GM19240 (cell line): Measurements from ENCODE around the gene NEDD4L.

Experiments used
- DNase-seq: peaks from one replicate; pipeline ENCODE4 v3.0.0; 2011; ENCODE audit warnings: low spot score; ENCODE audit not compliant: insufficient read length

NEDD4L gene

GRCh38 chr18:58229162-58229561 lies 185.1 kb downstream of the NEDD4L start:
- no peak for DNase-seq

GRCh38 chr18:58230438-58231179 lies 186.6 kb downstream of the NEDD4L start:
- DNase-seq: no peak

GRCh38 chr18:58231930-58232329 lies 187.9 kb downstream of the NEDD4L start:
- DNase-seq: no peak

GRCh38 chr18:58232668-58233067 lies 188.6 kb downstream of the NEDD4L start:
- DNase-seq: no peak

GRCh38 chr18:58234359-58234741 lies 190.3 kb downstream of the NEDD4L start:
- DNase-seq: no peak

- no peak for DNase-seq
Measured at GRCh38 chr18:58235001-58235436, 191.0 kb downstream of the NEDD4L start.

GRCh38 chr18:58239879-58240278 lies 195.9 kb downstream of the NEDD4L start:
- no peak for DNase-seq

GRCh38 chr18:58241026-58241679 lies 197.1 kb downstream of the NEDD4L start:
- DNase-seq: no peak

GRCh38 chr18:58241877-58242276 lies 197.9 kb downstream of the NEDD4L start:
- no peak for DNase-seq

- DNase-seq: no peak
Measured at GRCh38 chr18:58242435-58242834, 198.4 kb downstream of the NEDD4L start.

- no peak for DNase-seq
Measured at GRCh38 chr18:58242968-58243367, 198.9 kb downstream of the NEDD4L start.

- no peak for DNase-seq
Measured at GRCh38 chr18:58243401-58243800, 199.4 kb downstream of the NEDD4L start.

- DNase-seq: no peak
Measured at GRCh38 chr18:58247363-58247834, 203.4 kb downstream of the NEDD4L start.

GRCh38 chr18:58249712-58250111 lies 205.7 kb downstream of the NEDD4L start:
- no peak for DNase-seq

GRCh38 chr18:58251416-58251815 lies 207.4 kb downstream of the NEDD4L start:
- no peak for DNase-seq

- no peak for DNase-seq
Measured at GRCh38 chr18:58252166-58252565, 208.1 kb downstream of the NEDD4L start.

- no peak for DNase-seq
Measured at GRCh38 chr18:58253318-58253717, 209.3 kb downstream of the NEDD4L start.

GRCh38 chr18:58253871-58254270 lies 209.8 kb downstream of the NEDD4L start:
- DNase-seq: no peak

GRCh38 chr18:58254873-58255511 lies 211.0 kb downstream of the NEDD4L start:
- no peak for DNase-seq

- DNase-seq: no peak
Measured at GRCh38 chr18:58255701-58256311, 211.8 kb downstream of the NEDD4L start.

GRCh38 chr18:58256316-58257080 lies 212.5 kb downstream of the NEDD4L start:
- DNase-seq: no peak
